DND-41 (cell line): Measurements from ENCODE around the gene LHX4.

Experiments
- EZH2 ChIP-seq: IDR thresholded peaks from 3 replicates; pipeline ENCODE4 v1.6.1; 2012; ENCODE audit warnings: borderline replicate concordance, low read depth, mild to moderate bottlenecking, moderate library complexity, low read length, inconsistent platforms; ENCODE audit not compliant: severe bottlenecking
- TF ChIP-seq, protein P1 (sequence below): IDR thresholded peaks from 2 replicates; pipeline ENCODE4 v1.5.1; 2012; ENCODE audit warnings: borderline replicate concordance, low read length, moderate library complexity, mild to moderate bottlenecking; ENCODE audit not compliant: poor library complexity, severe bottlenecking; ENCODE audit errors: extremely low read depth

GRCh38 chr1:180301135-180301742 lies 71.2 kb downstream of the LHX4 start:
- TF ChIP-seq, protein P1, sequence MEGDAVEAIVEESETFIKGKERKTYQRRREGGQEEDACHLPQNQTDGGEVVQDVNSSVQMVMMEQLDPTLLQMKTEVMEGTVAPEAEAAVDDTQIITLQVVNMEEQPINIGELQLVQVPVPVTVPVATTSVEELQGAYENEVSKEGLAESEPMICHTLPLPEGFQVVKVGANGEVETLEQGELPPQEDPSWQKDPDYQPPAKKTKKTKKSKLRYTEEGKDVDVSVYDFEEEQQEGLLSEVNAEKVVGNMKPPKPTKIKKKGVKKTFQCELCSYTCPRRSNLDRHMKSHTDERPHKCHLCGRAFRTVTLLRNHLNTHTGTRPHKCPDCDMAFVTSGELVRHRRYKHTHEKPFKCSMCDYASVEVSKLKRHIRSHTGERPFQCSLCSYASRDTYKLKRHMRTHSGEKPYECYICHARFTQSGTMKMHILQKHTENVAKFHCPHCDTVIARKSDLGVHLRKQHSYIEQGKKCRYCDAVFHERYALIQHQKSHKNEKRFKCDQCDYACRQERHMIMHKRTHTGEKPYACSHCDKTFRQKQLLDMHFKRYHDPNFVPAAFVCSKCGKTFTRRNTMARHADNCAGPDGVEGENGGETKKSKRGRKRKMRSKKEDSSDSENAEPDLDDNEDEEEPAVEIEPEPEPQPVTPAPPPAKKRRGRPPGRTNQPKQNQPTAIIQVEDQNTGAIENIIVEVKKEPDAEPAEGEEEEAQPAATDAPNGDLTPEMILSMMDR, result no peak
- no peak for TF ChIP-seq EZH2
